K562 (cell line): ENCODE data around the gene APC2.

Source experiments
- CBX5 ChIP-seq: IDR thresholded peaks from 2 replicates; pipeline ENCODE4 v1.6.1; 2014; ENCODE audit warnings: low read depth, borderline replicate concordance
- KLF6 ChIP-seq: fragments of 250-450 bp; sonication (Bioruptor Pico); IDR thresholded peaks from 2 replicates; pipeline ENCODE4 v1.4.0; 2020; ENCODE audit warnings: mild to moderate bottlenecking, moderate library complexity, borderline replicate concordance
- NFE2L1 ChIP-seq: fragments of 450-650 bp; IDR thresholded peaks from 2 replicates; pipeline ENCODE4 v1.6.1; 2016; ENCODE audit warnings: missing genetic modification characterization, low read depth, mild to moderate bottlenecking, missing compliant biosample characterization, moderate library complexity, borderline replicate concordance
- POLR2A ChIP-seq: fragments of 450-650 bp; conservative IDR thresholded peaks from 2 replicates; pipeline ENCODE4 v1.6.1; 2016
- POLR2AphosphoS5 ChIP-seq: IDR thresholded peaks from 2 replicates; pipeline ENCODE4 v1.6.1; 2011; ENCODE audit warnings: mild to moderate bottlenecking, low read depth, low read length, moderate library complexity; ENCODE audit not compliant: control insufficient read depth, insufficient read depth
- RAD21 ChIP-seq, 2 experiments: fragments of 250-450 bp in 1 of 2; fragments of 450-650 bp in 1 of 2; sonication (Bioruptor Pico) in 1 of 2; formaldehyde crosslinking in 1 of 2; IDR thresholded peaks in 1 of 2; conservative IDR thresholded peaks in 1 of 2; 2 replicates each; pipeline versions ENCODE4 v1.4.0 to v1.8.0; 2020 to 2022; ENCODE audit warnings: mild to moderate bottlenecking in 2 of 2, moderate library complexity in 1 of 2
- STAT5A ChIP-seq: IDR thresholded peaks from 2 replicates; pipeline ENCODE4 v1.6.1; 2012; ENCODE audit warnings: low read length, inconsistent platforms, borderline replicate concordance
- TEAD1 ChIP-seq, 2 experiments: fragments of 450-650 bp in 1 of 2; sonication (generic) in 1 of 2; formaldehyde crosslinking; IDR thresholded peaks; 2 replicates each; pipeline versions ENCODE4 v1.4.0 to v1.8.0; 2020 to 2022; ENCODE audit warnings: mild to moderate bottlenecking in 2 of 2, missing genetic modification reagents in 1 of 2
- TRIM28 ChIP-seq: fragments of 450-650 bp; IDR thresholded peaks from 2 replicates; pipeline ENCODE4 v1.6.1; 2017
- USF2 ChIP-seq: sonication (generic); formaldehyde crosslinking; IDR thresholded peaks from 2 replicates; pipeline ENCODE4 v1.5.0; 2020; ENCODE audit warnings: missing genetic modification reagents
- YY1 ChIP-seq, 3 experiments: IDR thresholded peaks; 2 replicates each; pipeline ENCODE4 v1.6.1; 2011; ENCODE audit warnings: low read length in 2 of 3, mild to moderate bottlenecking in 2 of 3, moderate library complexity in 2 of 3, borderline replicate concordance in 1 of 3, control low read depth in 1 of 3, low read depth in 1 of 3; ENCODE audit not compliant: insufficient read depth in 3 of 3, insufficient replicate concordance in 2 of 3, control insufficient read depth in 1 of 3, insufficient read length in 1 of 3; ENCODE audit errors: extremely low read depth in 1 of 3
- ZBTB26 ChIP-seq: fragments of 450-650 bp; formaldehyde crosslinking; IDR thresholded peaks from 2 replicates; pipeline ENCODE4 v1.4.0; 2022; ENCODE audit warnings: missing genetic modification characterization
- ZNF384 ChIP-seq: IDR thresholded peaks from 2 replicates; pipeline ENCODE4 v1.6.1; 2012; ENCODE audit warnings: low read depth, low read length, improper control_type of control experiment

- TF ChIP-seq POLR2A (no peak), CBX5 (no peak), TRIM28 (no peak), KLF6 (CRISPR knock-in tag) (no peak), POLR2AphosphoS5 (no peak), ZBTB26 (no peak), ZNF384 (no peak), USF2 (CRISPR knock-in tag) (no peak), RAD21 (CRISPR knock-in tag; conservative IDR thresholded peaks at IDR 0.05 in 1 of 2, IDR thresholded peaks at IDR 0.05 in 1 of 2) (no peak), TEAD1 (CRISPR knock-in tag; IDR thresholded peaks at IDR 0.05) (no peak), NFE2L1 (tag) (no peak), YY1 (IDR thresholded peaks at IDR 0.05; ENCODE audit: borderline replicate concordance in 1 of 3, control insufficient read depth in 1 of 3, extremely low read depth in 1 of 3, insufficient read depth in 3 of 3, insufficient read length in 1 of 3, insufficient replicate concordance in 2 of 3, low read depth in 1 of 3, low read length in 2 of 3) (no peak), STAT5A (no peak)
Observed at GRCh38 chr19:1451916-1452801, 2.2 kb downstream of the APC2 start.
